ENCODE results near the gene KCNIP1.

The KCNIP1 gene

DNA sequence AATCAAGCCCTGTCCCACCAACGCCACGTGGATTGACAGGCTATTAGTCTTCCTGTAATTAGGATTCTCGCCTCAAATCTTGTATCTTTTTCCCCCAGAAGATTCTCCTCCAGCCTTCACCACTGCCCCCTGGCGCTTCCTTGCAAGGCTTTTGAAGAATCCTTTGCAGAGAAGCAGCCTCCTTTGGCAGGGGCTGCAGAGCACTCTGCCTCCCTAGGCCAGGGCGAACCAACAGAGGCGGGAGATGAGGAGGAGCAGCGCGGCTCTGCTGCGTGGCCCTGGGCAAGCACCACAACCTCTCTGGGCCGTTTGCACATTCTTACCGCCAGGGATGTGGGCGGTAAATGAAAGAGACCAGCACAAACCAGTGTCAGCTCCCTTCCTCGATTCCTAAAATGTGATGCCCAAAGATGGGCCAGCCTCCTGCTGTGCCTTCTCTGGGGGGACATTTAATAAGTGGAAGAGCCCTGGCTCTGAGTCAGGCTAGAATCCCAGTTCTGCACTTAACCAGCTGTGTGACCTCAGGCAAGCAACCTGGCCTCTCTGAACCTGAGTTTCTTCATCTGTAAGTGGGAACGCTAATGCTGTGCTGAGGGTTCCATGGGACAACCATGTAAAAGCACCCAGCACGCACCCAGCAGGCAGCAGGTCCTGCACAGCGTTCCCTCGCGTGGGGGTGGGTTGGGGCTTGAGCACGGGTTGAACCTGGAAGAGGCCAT lies 128.6 kb downstream of the KCNIP1 start:
- Histone ChIP-seq H3K4me3 (no peak overlapping the region), H3K9ac (ENCODE audit: insufficient read length) (no peak overlapping the region), H3K36me3 (ENCODE audit: insufficient read depth, low read length) (no peaks in the 10 kb centered on the region), H3K9me3 (ENCODE audit: low read depth, low read length) (no peaks in the 10 kb centered on the region), H3K27ac (no peak overlapping the region)
- DNase-seq (ENCODE audit: low read depth, low spot score), result no peak
- TF ChIP-seq FOXP2 (optimal IDR thresholded peaks at IDR 0.05; ENCODE audit: control extremely low read depth, extremely low read length, insufficient read depth) (no peak), POLR2AphosphoS5 (IDR thresholded peaks at IDR 0.05; ENCODE audit: borderline replicate concordance, low read depth, low read length) (no peak), EZH2 (IDR thresholded peaks at IDR 0.05) (no peak)

DNA sequence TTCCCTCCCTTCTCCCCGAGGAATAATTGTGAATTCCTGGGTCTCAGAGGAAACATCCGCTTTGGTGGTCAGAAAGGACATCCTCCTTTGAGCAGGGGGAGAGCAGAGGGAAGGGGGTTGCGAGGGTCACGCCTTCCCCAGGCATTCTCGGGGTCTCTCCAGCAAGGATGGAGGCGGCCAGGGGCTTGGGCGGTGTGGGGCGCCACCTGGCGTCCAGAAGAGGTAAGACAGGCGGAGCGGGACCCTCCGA lies 129.1 kb downstream of the KCNIP1 start:
- H3K27ac ChIP-seq, result no peak overlapping the region
- H3K4me3 ChIP-seq, result peak overlapping the region; percentile 66
- no peaks in the 10 kb centered on the region for H3K36me3 ChIP-seq (ENCODE audit: insufficient read depth, low read length)
- no peaks in the 10 kb centered on the region for H3K9me3 ChIP-seq (ENCODE audit: low read depth, low read length)
- DNase-seq (ENCODE audit: low read depth, low spot score), result no peak
- no peak for TF ChIP-seq EZH2 (IDR thresholded peaks at IDR 0.05)
- H3K9ac ChIP-seq (ENCODE audit: insufficient read length), result no peak overlapping the region

DNA sequence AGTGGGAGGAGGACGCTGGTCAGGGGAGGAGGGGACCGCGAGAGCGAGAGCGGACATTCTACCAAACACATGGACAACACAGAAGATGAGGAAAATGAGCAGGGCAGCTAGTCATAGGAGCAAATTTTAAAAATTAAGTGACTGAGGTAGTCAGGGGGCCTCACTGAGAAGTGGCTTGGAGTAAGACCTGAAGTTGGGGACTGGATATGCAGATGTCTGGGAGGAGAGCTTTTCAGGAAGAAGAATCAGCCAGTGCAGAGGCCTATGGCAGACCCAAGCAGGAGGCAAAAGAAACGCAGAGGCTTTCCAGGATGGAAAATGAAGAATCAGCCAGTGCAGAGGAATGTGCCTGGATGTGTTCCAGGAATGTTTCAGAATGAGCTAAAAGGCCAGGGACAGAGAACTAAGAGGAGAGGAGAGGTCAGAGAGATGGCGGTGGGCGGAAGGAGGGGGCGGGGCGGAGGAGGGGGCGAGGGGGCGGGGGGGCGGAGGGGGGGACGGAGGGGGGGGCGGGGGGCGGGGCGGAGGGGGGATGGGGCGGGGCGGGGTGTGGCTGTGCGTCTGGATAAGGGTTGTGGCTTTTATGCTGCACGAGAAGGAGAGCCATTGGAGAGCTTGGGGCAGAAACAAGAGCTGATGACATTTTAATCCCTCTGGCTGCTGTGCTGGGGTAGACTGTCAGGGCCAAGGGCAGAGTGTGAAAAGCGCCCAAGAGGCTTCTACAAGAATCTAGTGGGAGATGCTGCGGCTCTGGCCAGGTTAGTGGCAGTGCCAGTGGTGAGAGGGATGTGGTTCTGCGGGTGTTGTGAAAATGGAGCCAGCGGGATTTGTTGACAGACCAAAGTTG lies 129.6 kb downstream of the KCNIP1 start:
- H3K27ac ChIP-seq, result no peak overlapping the region
- DNase-seq (ENCODE audit: low read depth, low spot score), result peak; percentile 8
- H3K4me3 ChIP-seq, result peak overlapping the region; percentile 66
- no peak for TF ChIP-seq FOXP2 (optimal IDR thresholded peaks at IDR 0.05; ENCODE audit: control extremely low read depth, extremely low read length, insufficient read depth)
- TF ChIP-seq EZH2 (IDR thresholded peaks at IDR 0.05), result no peak
- no peaks in the 10 kb centered on the region for H3K9me3 ChIP-seq (ENCODE audit: low read depth, low read length)
- no peak overlapping the region for H3K9ac ChIP-seq (ENCODE audit: insufficient read length)
- no peaks in the 10 kb centered on the region for H3K36me3 ChIP-seq (ENCODE audit: insufficient read depth, low read length)

DNA sequence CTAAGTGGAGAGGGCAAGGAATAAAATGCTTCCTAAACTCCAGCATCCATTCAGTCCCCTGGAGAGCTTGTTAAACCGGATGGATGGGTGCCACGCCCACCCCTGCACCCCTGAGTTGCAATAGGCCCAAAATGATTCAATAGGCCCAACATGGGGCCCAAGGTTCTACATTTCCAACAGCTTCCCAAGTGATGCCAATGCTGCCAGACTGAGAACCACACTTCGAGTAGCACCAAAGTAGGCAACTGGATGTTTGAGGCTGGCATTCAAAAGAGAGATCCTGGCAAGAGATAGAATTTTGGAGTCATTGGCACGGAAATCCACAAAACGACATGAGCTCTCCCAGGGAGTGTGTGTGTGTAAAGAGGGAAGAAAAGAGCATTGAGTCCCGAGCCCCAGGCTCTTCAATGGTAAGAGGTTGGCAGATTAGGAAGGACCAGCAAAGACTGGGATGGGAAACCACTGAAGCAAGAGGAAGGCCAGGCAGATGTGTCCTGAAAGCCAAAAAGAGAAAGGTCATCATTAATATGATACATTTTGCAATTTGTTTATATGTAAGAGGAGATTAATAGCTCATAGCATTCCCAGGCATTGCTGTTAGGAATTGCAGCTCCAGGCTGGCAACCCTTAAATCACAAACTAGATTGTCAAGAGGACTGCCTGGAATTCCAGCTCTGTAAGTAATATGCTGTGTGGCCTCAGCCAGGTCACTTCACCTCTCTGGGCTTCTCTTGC lies 130.6 kb downstream of the KCNIP1 start:
- Histone ChIP-seq H3K9me3 (ENCODE audit: low read depth, low read length) (no peaks in the 10 kb centered on the region), H3K27ac (no peak overlapping the region), H3K9ac (ENCODE audit: insufficient read length) (no peak overlapping the region), H3K4me3 (no peak overlapping the region), H3K36me3 (ENCODE audit: insufficient read depth, low read length) (no peaks in the 10 kb centered on the region)
- no peak for DNase-seq (ENCODE audit: low read depth, low spot score)
- no peak for TF ChIP-seq FOXP2 (optimal IDR thresholded peaks at IDR 0.05; ENCODE audit: control extremely low read depth, extremely low read length, insufficient read depth)
- TF ChIP-seq EZH2 (IDR thresholded peaks at IDR 0.05), result no peak
- TF ChIP-seq POLR2AphosphoS5 (IDR thresholded peaks at IDR 0.05; ENCODE audit: borderline replicate concordance, low read depth, low read length), result no peak

DNA sequence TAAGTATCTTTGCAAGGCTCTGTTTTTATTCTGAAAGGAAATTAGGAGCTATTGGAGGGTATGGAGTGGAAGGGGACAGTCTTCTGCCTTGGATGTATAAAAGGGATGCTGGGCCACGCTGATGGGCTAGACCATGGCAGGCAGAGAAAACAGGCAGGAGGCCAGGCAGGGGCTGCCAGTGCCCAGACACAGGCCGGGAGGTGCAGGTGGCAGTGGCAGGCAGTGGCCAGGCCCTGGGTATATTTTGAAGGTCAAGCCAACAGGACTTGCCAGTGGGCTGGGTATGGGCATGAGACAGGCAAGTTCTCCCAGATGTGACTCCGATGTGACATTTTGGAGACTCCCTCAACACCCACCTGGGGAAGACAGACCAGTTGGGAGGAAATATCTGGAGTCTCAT lies 131.9 kb downstream of the KCNIP1 start:
- no peak overlapping the region for H3K9ac ChIP-seq (ENCODE audit: insufficient read length)
- no peaks in the 10 kb centered on the region for H3K9me3 ChIP-seq (ENCODE audit: low read depth, low read length)
- H3K27ac ChIP-seq, result no peak overlapping the region
- no peak for DNase-seq (ENCODE audit: low read depth, low spot score)
- H3K4me3 ChIP-seq, result no peak overlapping the region
- TF ChIP-seq POLR2AphosphoS5 (IDR thresholded peaks at IDR 0.05; ENCODE audit: borderline replicate concordance, low read depth, low read length), result no peak
- no peaks in the 10 kb centered on the region for H3K36me3 ChIP-seq (ENCODE audit: insufficient read depth, low read length)

DNA sequence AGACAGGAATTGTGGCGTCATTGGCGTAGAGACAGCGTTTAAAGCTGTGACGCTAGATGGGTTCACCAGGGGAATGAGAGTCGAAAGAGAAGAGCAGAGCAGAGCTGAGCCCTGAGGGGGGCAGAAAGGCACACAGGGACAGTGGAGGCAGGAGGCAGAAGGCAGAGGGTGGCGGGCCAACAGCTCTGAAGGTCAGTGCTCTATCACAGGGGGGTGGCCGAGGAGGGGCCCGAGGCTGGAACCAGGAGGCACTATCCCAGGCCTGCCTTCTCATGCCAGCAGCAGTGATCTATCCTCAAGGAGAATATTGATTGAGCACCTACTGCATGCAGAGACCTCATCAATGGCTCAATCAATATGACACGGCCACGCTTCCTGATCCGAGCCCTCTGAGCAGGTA lies 132.4 kb downstream of the KCNIP1 start:
- no peak for DNase-seq (ENCODE audit: low read depth, low spot score)
- no peak for TF ChIP-seq FOXP2 (optimal IDR thresholded peaks at IDR 0.05; ENCODE audit: control extremely low read depth, extremely low read length, insufficient read depth)
- TF ChIP-seq EZH2 (IDR thresholded peaks at IDR 0.05), result no peak
- TF ChIP-seq POLR2AphosphoS5 (IDR thresholded peaks at IDR 0.05; ENCODE audit: borderline replicate concordance, low read depth, low read length), result no peak
- Histone ChIP-seq H3K9me3 (ENCODE audit: low read depth, low read length) (no peaks in the 10 kb centered on the region), H3K36me3 (ENCODE audit: insufficient read depth, low read length) (no peaks in the 10 kb centered on the region), H3K4me3 (no peak overlapping the region), H3K9ac (ENCODE audit: insufficient read length) (no peak overlapping the region), H3K27ac (no peak overlapping the region)

DNA sequence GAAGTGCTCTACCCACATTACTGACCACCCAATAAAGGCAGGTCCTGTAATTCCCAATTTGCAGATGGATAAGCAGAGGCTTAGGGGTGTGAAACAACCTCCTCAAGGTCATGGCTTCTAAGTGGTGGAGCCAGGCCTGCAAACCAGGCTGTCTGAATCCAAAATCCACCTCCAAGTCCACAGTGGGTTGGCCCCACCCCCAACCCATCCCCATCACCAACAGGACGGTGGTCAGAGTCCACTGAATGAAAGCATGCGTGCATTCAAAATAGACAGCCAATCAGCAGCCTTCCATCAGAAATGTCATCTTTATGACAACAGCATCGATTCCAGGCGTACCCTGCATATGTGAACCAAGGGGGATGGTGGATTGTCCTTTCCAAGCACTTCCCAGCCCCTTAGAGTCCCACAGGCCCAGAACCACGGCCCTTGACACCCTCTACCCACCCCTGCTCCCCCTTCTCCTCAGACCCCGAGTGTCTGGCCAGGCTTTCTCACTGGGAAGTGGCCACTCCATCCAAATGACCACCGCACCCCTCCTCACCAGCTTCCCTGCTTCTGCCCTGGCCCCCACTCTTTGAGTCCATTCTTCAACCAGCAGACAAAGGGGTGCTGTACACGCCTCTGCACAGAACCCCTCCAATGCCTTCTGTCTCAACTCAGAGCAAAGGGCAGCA lies 133.1 kb downstream of the KCNIP1 start:
- no peak for DNase-seq (ENCODE audit: low read depth, low spot score)
- H3K9ac ChIP-seq (ENCODE audit: insufficient read length), result no peak overlapping the region
- H3K9me3 ChIP-seq (ENCODE audit: low read depth, low read length), result no peaks in the 10 kb centered on the region
- no peak overlapping the region for H3K27ac ChIP-seq
- no peaks in the 10 kb centered on the region for H3K36me3 ChIP-seq (ENCODE audit: insufficient read depth, low read length)
- no peak overlapping the region for H3K4me3 ChIP-seq
- TF ChIP-seq FOXP2 (optimal IDR thresholded peaks at IDR 0.05; ENCODE audit: control extremely low read depth, extremely low read length, insufficient read depth) (no peak), POLR2AphosphoS5 (IDR thresholded peaks at IDR 0.05; ENCODE audit: borderline replicate concordance, low read depth, low read length) (no peak), EZH2 (IDR thresholded peaks at IDR 0.05) (no peak)

DNA sequence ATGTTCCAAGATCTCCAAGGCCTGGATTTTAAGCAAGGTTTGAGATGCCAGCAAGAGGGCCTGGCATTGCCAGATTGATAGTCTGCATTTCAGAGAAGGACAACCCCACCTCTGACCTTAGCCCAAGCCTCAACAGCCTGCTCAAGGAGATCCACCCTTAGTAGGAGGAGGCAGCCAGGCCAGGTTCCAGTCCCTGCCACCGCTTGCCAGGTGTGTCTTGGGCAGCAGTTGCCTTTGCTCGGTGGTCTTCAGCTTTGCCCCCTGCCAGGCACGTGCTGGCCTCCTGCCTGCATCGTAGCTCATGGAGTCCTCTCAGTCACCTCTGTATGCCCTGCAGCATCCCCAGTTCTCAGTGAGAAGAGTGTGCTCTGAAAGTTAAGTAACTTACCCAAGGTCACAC lies 134.2 kb downstream of the KCNIP1 start:
- no peaks in the 10 kb centered on the region for H3K36me3 ChIP-seq (ENCODE audit: insufficient read depth, low read length)
- DNase-seq (ENCODE audit: low read depth, low spot score), result no peak
- H3K4me3 ChIP-seq, result no peak overlapping the region
- H3K9ac ChIP-seq (ENCODE audit: insufficient read length), result no peak overlapping the region
- H3K27ac ChIP-seq, result no peak overlapping the region
- no peaks in the 10 kb centered on the region for H3K9me3 ChIP-seq (ENCODE audit: low read depth, low read length)
- TF ChIP-seq EZH2 (IDR thresholded peaks at IDR 0.05) (no peak), FOXP2 (optimal IDR thresholded peaks at IDR 0.05; ENCODE audit: control extremely low read depth, extremely low read length, insufficient read depth) (no peak), POLR2AphosphoS5 (IDR thresholded peaks at IDR 0.05; ENCODE audit: borderline replicate concordance, low read depth, low read length) (no peak)
